Upper lobe of left lung (tissue), 4 donors: ENCODE data around the gene NCMAP.

Experiments
- POLR2AphosphoS5 ChIP-seq, 2 donors: sonication (generic); formaldehyde crosslinking; IDR thresholded peaks; one replicate each; pipeline ENCODE4 v1.5.1; 2017; ENCODE audit warnings: antibody characterized with exemption in 2 of 2
- TF ChIP-seq, protein P1 (sequence below), 6 experiments: fragments of 450-650 bp in 4 of 6; fragments of 200-600 bp in 2 of 6; sonication (generic) in 2 of 6; IDR thresholded peaks; one replicate each; pipeline ENCODE4 v1.5.1; 2016 to 2019; ENCODE audit warnings: antibody characterized with exemption in 6 of 6

DNA sequence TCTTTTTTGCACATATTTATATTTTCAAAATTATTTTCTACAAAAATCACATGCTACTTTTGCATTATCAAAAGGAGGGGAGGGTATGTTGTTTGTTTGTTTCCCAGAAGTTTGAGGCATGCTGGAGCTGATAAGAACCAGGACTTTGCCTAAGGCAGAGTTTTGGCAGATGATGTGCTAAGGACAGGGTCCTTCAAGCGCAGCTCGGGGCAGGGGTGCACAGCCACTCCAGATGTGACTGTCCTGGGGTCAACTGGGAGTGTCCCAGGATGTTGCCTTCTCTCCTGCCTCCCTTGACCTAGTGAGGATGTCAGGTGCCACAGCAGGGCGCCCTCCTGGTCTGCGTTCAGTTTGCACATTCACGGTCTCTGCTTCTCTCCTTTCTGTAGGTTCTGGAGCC is 44.7 kb downstream of the NCMAP start:
- TF ChIP-seq, protein P1, sequence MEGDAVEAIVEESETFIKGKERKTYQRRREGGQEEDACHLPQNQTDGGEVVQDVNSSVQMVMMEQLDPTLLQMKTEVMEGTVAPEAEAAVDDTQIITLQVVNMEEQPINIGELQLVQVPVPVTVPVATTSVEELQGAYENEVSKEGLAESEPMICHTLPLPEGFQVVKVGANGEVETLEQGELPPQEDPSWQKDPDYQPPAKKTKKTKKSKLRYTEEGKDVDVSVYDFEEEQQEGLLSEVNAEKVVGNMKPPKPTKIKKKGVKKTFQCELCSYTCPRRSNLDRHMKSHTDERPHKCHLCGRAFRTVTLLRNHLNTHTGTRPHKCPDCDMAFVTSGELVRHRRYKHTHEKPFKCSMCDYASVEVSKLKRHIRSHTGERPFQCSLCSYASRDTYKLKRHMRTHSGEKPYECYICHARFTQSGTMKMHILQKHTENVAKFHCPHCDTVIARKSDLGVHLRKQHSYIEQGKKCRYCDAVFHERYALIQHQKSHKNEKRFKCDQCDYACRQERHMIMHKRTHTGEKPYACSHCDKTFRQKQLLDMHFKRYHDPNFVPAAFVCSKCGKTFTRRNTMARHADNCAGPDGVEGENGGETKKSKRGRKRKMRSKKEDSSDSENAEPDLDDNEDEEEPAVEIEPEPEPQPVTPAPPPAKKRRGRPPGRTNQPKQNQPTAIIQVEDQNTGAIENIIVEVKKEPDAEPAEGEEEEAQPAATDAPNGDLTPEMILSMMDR (IDR thresholded peaks at IDR 0.05): no peak
- no peak for TF ChIP-seq POLR2AphosphoS5 (IDR thresholded peaks at IDR 0.05)
